Keratinocyte (primary cell): ENCODE results near the gene SCNN1A. TPM values are rescaled to one million over a fixed set of nuclear protein-coding genes. Genes with fewer than 3 reads are reported as not detected.
A peak's percentile ranks its signal among the peaks of the same experiment; 100 is the strongest.

Experiments used
- DNase-seq: peaks from one replicate; pipeline ENCODE4 v3.0.0-alpha.2; 2011; ENCODE audit warnings: low read depth, missing footprints, low spot score
- FAIRE-seq: peaks from 2 replicates; lab custom pipeline; 2011; peaks lifted over from hg19 to GRCh38; lab: Jason Lieb, UNC
- H2AFZ ChIP-seq: 2 replicates; pipeline ENCODE4 v1.6.0; 2012; ENCODE audit warnings: low read length, control low read depth, inconsistent platforms; ENCODE audit not compliant: control insufficient read depth
- H3K27ac ChIP-seq: 2 replicates; pipeline ENCODE4 v1.5.1; 2011; ENCODE audit warnings: low read length; ENCODE audit not compliant: control insufficient read depth, insufficient read depth
- H3K27me3 ChIP-seq: 3 replicates; pipeline ENCODE4 v1.6.0; 2011; ENCODE audit warnings: low read length; ENCODE audit not compliant: control insufficient read depth, insufficient read depth; ENCODE audit errors: extremely low read depth
- H3K36me3 ChIP-seq, 2 experiments: 2 replicates in 1 of 2; 3 replicates in 1 of 2; pipeline ENCODE4 v1.5.1; 2011; ENCODE audit warnings: low read length in 2 of 2, mild to moderate bottlenecking in 1 of 2; ENCODE audit not compliant: control insufficient read depth in 2 of 2, insufficient read depth in 2 of 2; ENCODE audit errors: extremely low read depth in 1 of 2
- H3K4me1 ChIP-seq: 3 replicates; pipeline ENCODE4 v1.5.1; 2011; ENCODE audit warnings: low read length; ENCODE audit not compliant: control insufficient read depth, insufficient read depth; ENCODE audit errors: extremely low read depth
- H3K4me2 ChIP-seq: 3 replicates; pipeline ENCODE4 v1.6.0; 2011; ENCODE audit warnings: low read depth, low read length; ENCODE audit not compliant: control insufficient read depth, insufficient read depth; ENCODE audit errors: extremely low read depth
- H3K4me3 ChIP-seq, 3 experiments: fragments of 200-600 bp in 1 of 3; sonication (generic) in 1 of 3; 2 replicates in 2 of 3; 3 replicates in 1 of 3; pipeline ENCODE4 v1.5.1; 2011 to 2016; ENCODE audit warnings: low read length in 3 of 3, mild to moderate bottlenecking in 3 of 3, control low read depth in 2 of 3, inconsistent platforms in 1 of 3, low read depth in 1 of 3, mixed read lengths in 1 of 3, mixed run types in 1 of 3, moderate library complexity in 1 of 3; ENCODE audit not compliant: control insufficient read depth in 2 of 3, insufficient read depth in 2 of 3; ENCODE audit errors: extremely low read depth in 1 of 3
- H3K79me2 ChIP-seq: 2 replicates; pipeline ENCODE4 v1.6.0; 2012; ENCODE audit warnings: low read length; ENCODE audit not compliant: control insufficient read depth, insufficient read depth
- H3K9ac ChIP-seq: 3 replicates; pipeline ENCODE4 v1.6.0; 2011; ENCODE audit warnings: low read length; ENCODE audit not compliant: control insufficient read depth, insufficient read depth; ENCODE audit errors: extremely low read depth
- H3K9me1 ChIP-seq: 3 replicates; pipeline ENCODE4 v1.6.0; 2011; ENCODE audit warnings: low read length; ENCODE audit not compliant: control insufficient read depth, insufficient read depth; ENCODE audit errors: extremely low read depth
- H3K9me3 ChIP-seq: 2 replicates; pipeline ENCODE4 v1.5.1; 2012; ENCODE audit warnings: low read depth, low read length; ENCODE audit not compliant: control insufficient read depth
- H4K20me1 ChIP-seq: 3 replicates; pipeline ENCODE4 v1.6.0; 2011; ENCODE audit warnings: low read length; ENCODE audit not compliant: control insufficient read depth, insufficient read depth; ENCODE audit errors: extremely low read depth
- CTCF ChIP-seq, 3 experiments: IDR thresholded peaks in 1 of 3; conservative IDR thresholded peaks in 1 of 3; optimal IDR thresholded peaks in 1 of 3; 2 replicates in 2 of 3; 3 replicates in 1 of 3; pipeline versions ENCODE3 to v1.5.1; 2011; ENCODE audit warnings: low read length in 3 of 3, mild to moderate bottlenecking in 3 of 3, moderate library complexity in 2 of 3, control low read depth in 1 of 3, inconsistent platforms in 1 of 3; ENCODE audit not compliant: insufficient read depth in 2 of 3; ENCODE audit errors: extremely low read depth in 1 of 3
- EZH2 ChIP-seq: IDR thresholded peaks from one replicate; pipeline ENCODE4 v1.6.1; 2012; ENCODE audit warnings: inconsistent platforms, mild to moderate bottlenecking, low read length, moderate library complexity
- dilution Hi-C: fragments of 300-500 bp; cut with MboI; formaldehyde crosslinking; loops from one replicate; pipeline ENCODE4 v1.7.0; 2020; ENCODE audit warnings: low sequenced_read_pairs; ENCODE audit not compliant: extremely low pct_ligation_motif_present
- polyA plus RNA-seq, 5 experiments: library from polyadenylated mRNA; depleted of rRNA in 3 of 5; stranded (reverse) in 3 of 5; stranded (forward) in 1 of 5; unstranded in 1 of 5; fragments of >200 nt; gene quantifications; 1 replicate in 1 of 5; 2 replicates in 3 of 5; 3 replicates in 1 of 5; pipeline versions ENCODE4 v1.2.1 to v1.2.3, GENCODE V29; 2011 to 2012; ENCODE audit warnings: missing spikeins in 2 of 5, low read depth in 1 of 5, low replicate concordance in 1 of 5

The SCNN1A gene
- polyA plus RNA-seq, 1 donor (not counting 4 experiments of a cell fraction or from before 2014, with no cell fraction given), result 11.1 TPM

- FAIRE-seq (peak; percentile 69), DNase-seq (no peak)
- Histone ChIP-seq H4K20me1 (peaks cover 6% of the 10 kb centered on the region), H3K9me1 (no peaks in the 10 kb centered on the region), H3K27me3 (no peaks in the 10 kb centered on the region), H3K4me3 (peak overlapping the region; percentile 6 to 96 (median 65)), H3K4me2 (peak overlapping the region; percentile 88), H3K9ac (peak overlapping the region; percentile 90), H3K36me3 (peaks cover 6 to 26% of the 10 kb centered on the region in 2 experiments), H3K27ac (peak overlapping the region; percentile 98), H3K4me1 (peaks cover 70% of the 10 kb centered on the region), H3K79me2 (peaks cover 64% of the 10 kb centered on the region), H2AFZ (no peak overlapping the region), H3K9me3 (no peaks in the 10 kb centered on the region)
- no peak for TF ChIP-seq EZH2
- no peak for TF ChIP-seq CTCF (optimal IDR thresholded peaks at IDR 0.05 in 1 of 3, IDR thresholded peaks at IDR 0.05 in 1 of 3, conservative IDR thresholded peaks at IDR 0.05 in 1 of 3; ENCODE audit: extremely low read depth in 1 of 3, insufficient read depth in 2 of 3, low read length in 3 of 3)
- dilution Hi-C loops, result no loop called here
Measured at GRCh38 chr12:6337958-6338433, 37.4 kb downstream of the SCNN1A start.

GRCh38 chr12:6336889-6337853, 38.2 kb downstream of the SCNN1A start:
- peak overlapping the region; percentile 12 to 50 (median 39) for H3K4me3 ChIP-seq
- peak overlapping the region; percentile 91 for H3K9ac ChIP-seq
- peak overlapping the region; percentile 88 for H3K4me2 ChIP-seq
- no peak for DNase-seq
- no peak overlapping the region for H2AFZ ChIP-seq
- H3K36me3 ChIP-seq, result peaks cover 9 to 30% of the 10 kb centered on the region in 2 experiments
- H3K79me2 ChIP-seq, result peaks cover 64% of the 10 kb centered on the region
- H3K27me3 ChIP-seq, result no peaks in the 10 kb centered on the region
- TF ChIP-seq EZH2 (no peak), CTCF (optimal IDR thresholded peaks at IDR 0.05 in 1 of 3, IDR thresholded peaks at IDR 0.05 in 1 of 3, conservative IDR thresholded peaks at IDR 0.05 in 1 of 3; ENCODE audit: extremely low read depth in 1 of 3, insufficient read depth in 2 of 3, low read length in 3 of 3) (no peak)
- H4K20me1 ChIP-seq, result peaks cover 6% of the 10 kb centered on the region
- no peak for FAIRE-seq
- H3K4me1 ChIP-seq, result peaks cover 71% of the 10 kb centered on the region
- H3K27ac ChIP-seq, result peak overlapping the region; percentile 98
- dilution Hi-C loops, result no loop called here
- H3K9me3 ChIP-seq, result no peaks in the 10 kb centered on the region
- H3K9me1 ChIP-seq, result no peaks in the 10 kb centered on the region
